Measurements from ENCODE around the gene CALHM5. TPM values are rescaled to one million over a fixed set of nuclear protein-coding genes. Genes with fewer than 3 reads are reported as not detected.

The CALHM5 gene
- total RNA-seq, 1 donor from 2014 or later: 2.2 TPM

- Histone ChIP-seq H3K9me3 (no peaks in the 10 kb centered on the region), H3K4me3 (no peak overlapping the region), H3K4me1 (no peaks in the 10 kb centered on the region), H3K27ac (no peak overlapping the region), H3K27me3 (no peaks in the 10 kb centered on the region), H3K36me3 (no peaks in the 10 kb centered on the region)
- no peak for DNase-seq (ENCODE audit: extremely low spot score in 2 of 2)
- intact Hi-C loops (cut with DNase I): no loop called here
- TF ChIP-seq CTCF (IDR thresholded peaks at IDR 0.05) (no peak), POLR2A (IDR thresholded peaks at IDR 0.05) (no peak), POLR2AphosphoS5 (IDR thresholded peaks at IDR 0.05; ENCODE audit: insufficient read depth in 1 of 2, low read depth in 1 of 2) (no peak)
Measured at GRCh38 chr6:116528780-116529179, 17.3 kb downstream of the CALHM5 start.

- no peak overlapping the region for H3K4me3 ChIP-seq
- no peak overlapping the region for H3K27ac ChIP-seq
- no peaks in the 10 kb centered on the region for H3K4me1 ChIP-seq
- H3K36me3 ChIP-seq: no peaks in the 10 kb centered on the region
- intact Hi-C loops (cut with DNase I): loop anchor here (5.0 kb wide), 1 partner anchor 242 kb away; no protein-coding TSS in a partner anchor
- no peaks in the 10 kb centered on the region for H3K27me3 ChIP-seq
- H3K9me3 ChIP-seq: no peaks in the 10 kb centered on the region
- no peak for TF ChIP-seq POLR2A (IDR thresholded peaks at IDR 0.05)
- no peak for TF ChIP-seq POLR2AphosphoS5 (IDR thresholded peaks at IDR 0.05; ENCODE audit: insufficient read depth in 1 of 2, low read depth in 1 of 2)
- no peak for TF ChIP-seq CTCF (IDR thresholded peaks at IDR 0.05)
- DNase-seq (ENCODE audit: extremely low spot score in 2 of 2): no peak
Measured at GRCh38 chr6:116529466-116530290, 18.2 kb downstream of the CALHM5 start.

- no peaks in the 10 kb centered on the region for H3K4me1 ChIP-seq
- H3K27me3 ChIP-seq: no peaks in the 10 kb centered on the region
- no peak overlapping the region for H3K4me3 ChIP-seq
- TF ChIP-seq POLR2AphosphoS5 (IDR thresholded peaks at IDR 0.05; ENCODE audit: insufficient read depth in 1 of 2, low read depth in 1 of 2) (no peak), CTCF (IDR thresholded peaks at IDR 0.05) (no peak), POLR2A (IDR thresholded peaks at IDR 0.05) (no peak)
- H3K27ac ChIP-seq: no peak overlapping the region
- no peaks in the 10 kb centered on the region for H3K9me3 ChIP-seq
- DNase-seq (ENCODE audit: extremely low spot score in 2 of 2): no peak
- intact Hi-C loops (cut with DNase I): loop anchor here (5.0 kb wide), 1 partner anchor 243 kb away; no protein-coding TSS in a partner anchor
- no peaks in the 10 kb centered on the region for H3K36me3 ChIP-seq
Measured at GRCh38 chr6:116530436-116530835, 19.0 kb downstream of the CALHM5 start.

- no peaks in the 10 kb centered on the region for H3K9me3 ChIP-seq
- no peaks in the 10 kb centered on the region for H3K27me3 ChIP-seq
- no peak for TF ChIP-seq POLR2AphosphoS5 (IDR thresholded peaks at IDR 0.05; ENCODE audit: insufficient read depth in 1 of 2, low read depth in 1 of 2)
- peak; percentile 35 to 80 (median 71) for TF ChIP-seq CTCF (IDR thresholded peaks at IDR 0.05)
- no peak for TF ChIP-seq POLR2A (IDR thresholded peaks at IDR 0.05)
- H3K4me1 ChIP-seq: no peaks in the 10 kb centered on the region
- H3K27ac ChIP-seq: no peak overlapping the region
- no peak overlapping the region for H3K4me3 ChIP-seq
- no peaks in the 10 kb centered on the region for H3K36me3 ChIP-seq
- intact Hi-C loops (cut with DNase I): loop anchor here (5.0 kb wide), 1 partner anchor 245 kb away; no protein-coding TSS in a partner anchor
- DNase-seq (ENCODE audit: extremely low spot score in 2 of 2): no peak
Measured at GRCh38 chr6:116531675-116532570, 20.5 kb downstream of the CALHM5 start.

All from vagina (tissue), 2 donors.